Mesenchymal stem cell (in vitro differentiated cells and primary cell): ENCODE results near the gene LYPD4.

ENCODE experiments used
- DNase-seq: peaks from one replicate; pipeline ENCODE4 v3.0.0-alpha.2; 2013
- H2AFZ ChIP-seq: one replicate; pipeline ENCODE4 v1.6.1; 2013; ENCODE audit warnings: low read depth, mild to moderate bottlenecking, control low read depth, inconsistent platforms, low read length, moderate library complexity
- H2AK5ac ChIP-seq: 2 replicates; pipeline ENCODE4 v1.6.1; 2013; ENCODE audit warnings: low read length, moderate library complexity, mild to moderate bottlenecking, inconsistent platforms; ENCODE audit not compliant: severe bottlenecking
- H2BK120ac ChIP-seq: one replicate; pipeline ENCODE4 v1.6.1; 2013; ENCODE audit warnings: low read depth, mild to moderate bottlenecking, inconsistent platforms, low read length, moderate library complexity
- H2BK12ac ChIP-seq, 2 experiments: one replicate each; pipeline ENCODE4 v1.6.1; 2013; ENCODE audit warnings: inconsistent platforms in 2 of 2, low read length in 2 of 2, mild to moderate bottlenecking in 2 of 2, moderate library complexity in 2 of 2, control low read depth in 1 of 2
- H2BK15ac ChIP-seq: one replicate; pipeline ENCODE4 v1.6.1; 2013; ENCODE audit warnings: mild to moderate bottlenecking, low read depth, inconsistent platforms; ENCODE audit not compliant: poor library complexity, severe bottlenecking
- H2BK5ac ChIP-seq: 2 replicates; pipeline ENCODE4 v1.6.1; 2013; ENCODE audit warnings: low read depth, mild to moderate bottlenecking, low read length, control low read depth, inconsistent platforms; ENCODE audit not compliant: poor library complexity, severe bottlenecking
- H3K14ac ChIP-seq, 2 experiments: one replicate each; pipeline ENCODE4 v1.6.1; 2013; ENCODE audit warnings: inconsistent platforms in 2 of 2, low read length in 2 of 2, control low read depth in 1 of 2, mild to moderate bottlenecking in 1 of 2, moderate library complexity in 1 of 2
- H3K18ac ChIP-seq, 2 experiments: one replicate each; pipeline ENCODE4 v1.6.1; 2013; ENCODE audit warnings: inconsistent platforms in 2 of 2, low read length in 2 of 2, control low read depth in 1 of 2, low read depth in 1 of 2, mild to moderate bottlenecking in 1 of 2
- H3K23ac ChIP-seq, 2 experiments: one replicate each; pipeline ENCODE4 v1.6.1; 2013; ENCODE audit warnings: inconsistent platforms in 2 of 2, low read length in 2 of 2, mild to moderate bottlenecking in 2 of 2, moderate library complexity in 2 of 2, control low read depth in 1 of 2
- H3K27ac ChIP-seq: 2 replicates; pipeline ENCODE4 v1.5.1; 2013; ENCODE audit warnings: mild to moderate bottlenecking, moderate library complexity, low read length, control low read depth, inconsistent platforms; ENCODE audit not compliant: poor library complexity, severe bottlenecking
- H3K27me3 ChIP-seq, 2 experiments: 2 replicates each; pipeline versions ENCODE4 v1.6.1 to v1.7.0; 2013; ENCODE audit warnings: low read length in 2 of 2, mild to moderate bottlenecking in 2 of 2, moderate library complexity in 2 of 2, control low read depth in 1 of 2, inconsistent platforms in 1 of 2; ENCODE audit not compliant: control insufficient read depth in 1 of 2, insufficient read depth in 1 of 2
- H3K36me3 ChIP-seq, 2 experiments: 2 replicates each; pipeline versions ENCODE4 v1.6.1 to v1.7.0; 2013; ENCODE audit warnings: low read length in 2 of 2, control low read depth in 1 of 2, inconsistent platforms in 1 of 2, low read depth in 1 of 2, mild to moderate bottlenecking in 1 of 2; ENCODE audit not compliant: insufficient read depth in 2 of 2, control insufficient read depth in 1 of 2
- H3K4ac ChIP-seq, 2 experiments: one replicate each; pipeline ENCODE4 v1.6.1; 2013; ENCODE audit warnings: inconsistent platforms in 2 of 2, low read length in 2 of 2, mild to moderate bottlenecking in 2 of 2, moderate library complexity in 2 of 2, control low read depth in 1 of 2, low read depth in 1 of 2
- H3K4me1 ChIP-seq: 2 replicates; pipeline ENCODE4 v1.6.1; 2013; ENCODE audit warnings: low read depth, low read length, control low read depth; ENCODE audit not compliant: control insufficient read depth, insufficient read depth
- H3K4me2 ChIP-seq: 2 replicates; pipeline ENCODE4 v1.6.1; 2013; ENCODE audit warnings: low read length, mild to moderate bottlenecking, inconsistent platforms; ENCODE audit not compliant: poor library complexity, severe bottlenecking
- H3K4me3 ChIP-seq, 2 experiments: 2 replicates each; pipeline versions ENCODE4 v1.5.1 to v1.7.0; 2013; ENCODE audit warnings: low read length in 2 of 2, mild to moderate bottlenecking in 2 of 2, control low read depth in 1 of 2, low read depth in 1 of 2; ENCODE audit not compliant: insufficient read depth in 1 of 2
- H3K79me1 ChIP-seq: replicated peaks from 2 replicates; pipeline ENCODE4 v1.6.1; 2013; ENCODE audit warnings: mild to moderate bottlenecking, control low read depth, low read length, inconsistent platforms; ENCODE audit not compliant: poor library complexity, severe bottlenecking
- H3K9ac ChIP-seq: 2 replicates; pipeline ENCODE4 v1.7.0; 2013; ENCODE audit warnings: mild to moderate bottlenecking, low read length, moderate library complexity
- H3K9me3 ChIP-seq: 2 replicates; pipeline ENCODE4 v1.7.0; 2013; ENCODE audit warnings: mild to moderate bottlenecking, low read length; ENCODE audit not compliant: control insufficient read depth
- H4K8ac ChIP-seq: one replicate; pipeline ENCODE4 v1.6.1; 2013; ENCODE audit warnings: inconsistent platforms, mild to moderate bottlenecking, low read length, moderate library complexity
- H4K91ac ChIP-seq: one replicate; pipeline ENCODE4 v1.6.1; 2013; ENCODE audit warnings: mild to moderate bottlenecking, low read length, inconsistent platforms
- WGBS: methylation state at CpG from one replicate; pipeline ENCODE4 v1.1.7; 2013; ENCODE audit warnings: mixed read lengths; 5-methylcytosine and 5-hydroxymethylcytosine counted together

LYPD4 gene

GRCh38 chr19:41843371-41843770 is 1.1 kb downstream of the LYPD4 start:
- Histone ChIP-seq H4K8ac (no peak overlapping the region), H3K4me3 (no peak overlapping the region), H2AK5ac (no peak overlapping the region), H3K4me2 (no peak overlapping the region), H3K14ac (no peak overlapping the region), H3K23ac (no peak overlapping the region), H2BK15ac (no peak overlapping the region), H3K79me1 (no peaks in the 10 kb centered on the region), H2BK120ac (no peak overlapping the region), H3K27me3 (peaks cover 15 to 43% of the 10 kb centered on the region in 2 experiments), H3K36me3 (no peaks in the 10 kb centered on the region), H3K4me1 (no peaks in the 10 kb centered on the region), H2BK12ac (no peak overlapping the region), H2BK5ac (no peak overlapping the region), H3K27ac (no peak overlapping the region), H2AFZ (no peak overlapping the region), H3K18ac (no peak overlapping the region), H3K9ac (no peak overlapping the region), H3K4ac (no peak overlapping the region), H3K9me3 (no peaks in the 10 kb centered on the region), H4K91ac (no peak overlapping the region)
- WGBS = 74% methylated on average over 7 of the region's 7 CpGs
- no peak for DNase-seq

GRCh38 chr19:41839211-41839610 is 5.3 kb downstream of the LYPD4 start:
- H3K18ac ChIP-seq = no peak overlapping the region
- H3K4me1 ChIP-seq = no peaks in the 10 kb centered on the region
- no peak overlapping the region for H3K4me2 ChIP-seq
- H2AK5ac ChIP-seq = no peak overlapping the region
- no peaks in the 10 kb centered on the region for H3K9me3 ChIP-seq
- peaks cover 35 to 70% of the 10 kb centered on the region in 2 experiments for H3K27me3 ChIP-seq
- H3K4ac ChIP-seq = no peak overlapping the region
- H3K4me3 ChIP-seq = no peak overlapping the region
- H3K23ac ChIP-seq = peak overlapping the region in 1 of 2 experiments; percentile 94
- no peak overlapping the region for H2BK5ac ChIP-seq
- H4K8ac ChIP-seq = no peak overlapping the region
- no peak overlapping the region for H3K14ac ChIP-seq
- H3K9ac ChIP-seq = no peak overlapping the region
- no peak overlapping the region for H2BK120ac ChIP-seq
- 35% methylated on average over 2 of the region's 2 CpGs for WGBS
- no peak for DNase-seq
- no peak overlapping the region for H2AFZ ChIP-seq
- H4K91ac ChIP-seq = no peak overlapping the region
- H3K36me3 ChIP-seq = no peaks in the 10 kb centered on the region
- H3K27ac ChIP-seq = no peak overlapping the region
- no peak overlapping the region for H2BK15ac ChIP-seq
- H2BK12ac ChIP-seq = no peak overlapping the region
- H3K79me1 ChIP-seq = no peaks in the 10 kb centered on the region

GRCh38 chr19:41837981-41838708 is 6.3 kb downstream of the LYPD4 start:
- no peak overlapping the region for H3K14ac ChIP-seq
- H2BK15ac ChIP-seq = no peak overlapping the region
- H4K91ac ChIP-seq = no peak overlapping the region
- no peak overlapping the region for H4K8ac ChIP-seq
- H2BK120ac ChIP-seq = no peak overlapping the region
- WGBS = 54% methylated on average over 12 of the region's 13 CpGs
- no peak overlapping the region for H3K4me2 ChIP-seq
- no peak overlapping the region for H3K23ac ChIP-seq
- H2AK5ac ChIP-seq = no peak overlapping the region
- H3K79me1 ChIP-seq = no peaks in the 10 kb centered on the region
- H3K9ac ChIP-seq = no peak overlapping the region
- no peak overlapping the region for H3K4ac ChIP-seq
- H2BK12ac ChIP-seq = no peak overlapping the region
- no peaks in the 10 kb centered on the region for H3K4me1 ChIP-seq
- DNase-seq = no peak
- H2BK5ac ChIP-seq = no peak overlapping the region
- H3K4me3 ChIP-seq = no peak overlapping the region
- H2AFZ ChIP-seq = no peak overlapping the region
- no peak overlapping the region for H3K27ac ChIP-seq
- H3K18ac ChIP-seq = no peak overlapping the region
- H3K9me3 ChIP-seq = no peaks in the 10 kb centered on the region
- H3K27me3 ChIP-seq = peaks cover 35 to 65% of the 10 kb centered on the region in 2 experiments
- no peaks in the 10 kb centered on the region for H3K36me3 ChIP-seq

- H4K8ac ChIP-seq = no peak overlapping the region
- H2BK5ac ChIP-seq = no peak overlapping the region
- no peak overlapping the region for H2BK120ac ChIP-seq
- no peak overlapping the region for H3K14ac ChIP-seq
- WGBS = 82% methylated on average over 12 of the region's 12 CpGs
- DNase-seq = no peak
- no peaks in the 10 kb centered on the region for H3K36me3 ChIP-seq
- no peaks in the 10 kb centered on the region for H3K79me1 ChIP-seq
- H2AFZ ChIP-seq = no peak overlapping the region
- H3K4me3 ChIP-seq = no peak overlapping the region
- no peak overlapping the region for H2BK12ac ChIP-seq
- no peaks in the 10 kb centered on the region for H3K4me1 ChIP-seq
- no peak overlapping the region for H3K18ac ChIP-seq
- no peak overlapping the region for H2BK15ac ChIP-seq
- H3K9ac ChIP-seq = no peak overlapping the region
- H3K23ac ChIP-seq = no peak overlapping the region
- H3K4ac ChIP-seq = no peak overlapping the region
- H3K4me2 ChIP-seq = no peak overlapping the region
- H3K9me3 ChIP-seq = no peaks in the 10 kb centered on the region
- H3K27me3 ChIP-seq = peaks cover 0 to 23% of the 10 kb centered on the region in 2 experiments
- no peak overlapping the region for H4K91ac ChIP-seq
- H3K27ac ChIP-seq = no peak overlapping the region
- no peak overlapping the region for H2AK5ac ChIP-seq
Measured at GRCh38 chr19:41821003-41821735, 23.3 kb downstream of the LYPD4 start.
